ENCODE measurements around the gene SCCPDH. TPM values are rescaled to one million over a fixed set of nuclear protein-coding genes. Genes with fewer than 3 reads are reported as not detected.

The SCCPDH gene
- total and polyA plus RNA-seq, 2 donors (not counting 1 experiment from before 2014, with no cell fraction given), result 1.7 to 6.6 TPM

DNA sequence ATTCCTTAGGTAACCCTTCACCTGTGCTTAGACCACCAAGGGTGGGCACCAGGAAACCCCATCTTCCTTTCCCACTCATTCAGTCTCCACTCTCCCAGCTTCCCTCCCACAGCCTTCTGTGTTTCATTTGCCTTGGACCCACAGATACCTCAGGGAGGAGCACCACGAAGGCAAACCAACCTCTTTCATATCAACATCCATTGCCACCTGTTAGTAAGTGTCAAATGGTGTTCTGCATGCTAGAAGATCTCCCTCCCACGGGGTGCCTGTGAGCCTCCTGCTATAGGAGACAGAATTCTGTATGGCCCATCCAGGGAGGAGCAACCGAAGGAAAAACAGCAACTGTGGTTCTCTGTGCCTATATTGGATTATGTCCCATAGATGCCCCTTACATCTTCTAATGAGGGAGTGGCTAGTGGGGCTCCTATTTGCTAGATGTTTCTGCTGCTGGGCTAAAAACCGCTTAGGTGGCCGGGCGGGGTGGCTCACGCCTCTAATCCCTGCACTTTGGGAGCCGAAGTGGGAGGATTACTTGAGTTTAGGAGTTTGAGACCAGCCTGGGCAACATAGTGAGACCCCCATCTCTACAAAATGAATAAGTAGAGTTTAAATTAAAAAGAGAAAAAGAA is 25.6 kb upstream of the SCCPDH start:
- Histone ChIP-seq H3K4me1 (ENCODE audit: control insufficient read depth in 2 of 2, insufficient read depth in 2 of 2, low read length in 2 of 2) (peaks cover 6 to 15% of the 10 kb centered on the region in 2 donors), H3K9ac (ENCODE audit: low read length) (peak overlapping the region; percentile 56), H3K79me2 (ENCODE audit: control insufficient read depth, insufficient read depth, low read length) (no peaks in the 10 kb centered on the region), H3K27me3 (replicated peaks in 1 of 4; ENCODE audit: control extremely low read depth in 1 of 4, control insufficient read depth in 3 of 4, insufficient read depth in 4 of 4, low read length in 3 of 4) (no peaks in the 10 kb centered on the region), H3K4me3 (ENCODE audit: control extremely low read depth in 1 of 5, extremely low read depth in 1 of 5, insufficient read depth in 1 of 5, low read depth in 2 of 5, low read length in 4 of 5) (peak overlapping the region in 3 of 5 experiments; percentile 31 to 55 (median 52)), H3K9me3 (ENCODE audit: control extremely low read depth in 1 of 3, control insufficient read depth in 2 of 3, insufficient read depth in 1 of 3, low read length in 2 of 3) (peaks cover 0 to 7% (median 2%) of the 10 kb centered on the region in 3 donors), H3K36me3 (replicated peaks in 1 of 2; ENCODE audit: control extremely low read depth in 1 of 2, control insufficient read depth in 1 of 2, extremely low read depth in 1 of 2, insufficient read depth in 2 of 2, low read length in 1 of 2) (no peaks in the 10 kb centered on the region), H3K27ac (ENCODE audit: low read length in 2 of 2) (peak overlapping the region in 1 of 2 donors; percentile 50), H3K4me2 (replicated peaks; ENCODE audit: low read depth, low read length, poor library complexity, severe bottlenecking) (peak overlapping the region; percentile 75), H4K20me1 (ENCODE audit: control insufficient read depth, insufficient read depth, low read length, poor library complexity, severe bottlenecking) (no peaks in the 10 kb centered on the region), H2AFZ (ENCODE audit: insufficient read depth, low read depth, low read length, poor library complexity, severe bottlenecking) (peak overlapping the region; percentile 76)
- no peak for ATAC-seq (ENCODE audit: low read depth)
- Mint-ChIP-seq H3K4me1 (peaks cover 7% of the 10 kb centered on the region), H3K4me3 (peak overlapping the region; percentile 26), H3K9me3 (ENCODE audit: insufficient read depth) (peaks cover 2% of the 10 kb centered on the region), H3K27me3 (no peaks in the 10 kb centered on the region), H3K27ac (no peak overlapping the region)
- POLR2A ChIA-PET, result no interaction called here
- WGBS (ENCODE audit: insufficient coverage), result 83% methylated on average over 7 of the region's 8 CpGs
- no peak for DNase-seq
- intact Hi-C loops (cut with micrococcal nuclease), result loop anchor here (1.0 to 5.0 kb wide), 5 partner anchors 131 to 1546 kb away; partner anchors contain the start of genes AHCTF1, CNST, KIF26B and TFB2M
- no peak for TF ChIP-seq EZH2 (IDR thresholded peaks at IDR 0.05; ENCODE audit: borderline replicate concordance, insufficient read depth, low read depth, low read length, poor library complexity, severe bottlenecking)
- TF ChIP-seq, protein P1, sequence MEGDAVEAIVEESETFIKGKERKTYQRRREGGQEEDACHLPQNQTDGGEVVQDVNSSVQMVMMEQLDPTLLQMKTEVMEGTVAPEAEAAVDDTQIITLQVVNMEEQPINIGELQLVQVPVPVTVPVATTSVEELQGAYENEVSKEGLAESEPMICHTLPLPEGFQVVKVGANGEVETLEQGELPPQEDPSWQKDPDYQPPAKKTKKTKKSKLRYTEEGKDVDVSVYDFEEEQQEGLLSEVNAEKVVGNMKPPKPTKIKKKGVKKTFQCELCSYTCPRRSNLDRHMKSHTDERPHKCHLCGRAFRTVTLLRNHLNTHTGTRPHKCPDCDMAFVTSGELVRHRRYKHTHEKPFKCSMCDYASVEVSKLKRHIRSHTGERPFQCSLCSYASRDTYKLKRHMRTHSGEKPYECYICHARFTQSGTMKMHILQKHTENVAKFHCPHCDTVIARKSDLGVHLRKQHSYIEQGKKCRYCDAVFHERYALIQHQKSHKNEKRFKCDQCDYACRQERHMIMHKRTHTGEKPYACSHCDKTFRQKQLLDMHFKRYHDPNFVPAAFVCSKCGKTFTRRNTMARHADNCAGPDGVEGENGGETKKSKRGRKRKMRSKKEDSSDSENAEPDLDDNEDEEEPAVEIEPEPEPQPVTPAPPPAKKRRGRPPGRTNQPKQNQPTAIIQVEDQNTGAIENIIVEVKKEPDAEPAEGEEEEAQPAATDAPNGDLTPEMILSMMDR (IDR thresholded peaks at IDR 0.05), result no peak
- CTCF ChIA-PET, result interaction anchor here (1.4 kb wide), 1 partner anchor 9 kb away, joined by 5 read pairs; no protein-coding TSS in a partner anchor
